SK-N-SH (cell line): ENCODE measurements around the gene ABCD1. TPM values are rescaled to one million over a fixed set of nuclear protein-coding genes. Genes with fewer than 3 reads are reported as not detected.
"Not testable (repeated sequence)": the region's sequence is repeated elsewhere in the genome, so short reads cannot be mapped to it uniquely, and the experiment has no call there.

ENCODE experiments used
- CTCF ChIA-PET: fragments of 300-600, 350-600 bp; formaldehyde crosslinking; extraction: SDS; loops from one replicate; lab custom pipeline; 2021; lab: Yijun Ruan, JAX
- POLR2A ChIA-PET: fragments of 350-600 bp; sonication (Branson Sonifier 250); formaldehyde crosslinking; extraction: SDS; loops from one replicate; lab custom pipeline; 2020; ENCODE audit warnings: antibody characterized with exemption, inconsistent platforms; lab: Yijun Ruan, JAX
- DNase-seq: peaks from one replicate; pipeline ENCODE4 v3.0.0; 2012
- H2AFZ ChIP-seq: fragments of 200-600 bp; sonication (generic); 2 replicates; pipeline ENCODE4 v1.8.1; 2016; ENCODE audit warnings: antibody characterized with exemption, mild to moderate bottlenecking, low read depth
- H3F3A ChIP-seq: fragments of 200-600 bp; sonication (generic); replicated peaks from 2 replicates; pipeline ENCODE3; 2016; ENCODE audit warnings: antibody characterized with exemption, mild to moderate bottlenecking; ENCODE audit not compliant: insufficient read depth
- H3K27ac ChIP-seq, 2 experiments: fragments of 200-500 bp in 1 of 2; fragments of 200-600 bp in 1 of 2; sonication (Bioruptor generic) in 1 of 2; sonication (generic), shearing (Covaris generic) in 1 of 2; 2 replicates each; pipeline versions ENCODE4 v1.5.1 to v1.6.1; 2014 to 2016; ENCODE audit warnings: low read depth in 2 of 2, inconsistent platforms in 1 of 2, low read length in 1 of 2, mild to moderate bottlenecking in 1 of 2, mixed read lengths in 1 of 2
- H3K27me3 ChIP-seq: fragments of 200-600 bp; sonication (generic), shearing (Covaris generic); 2 replicates; pipeline ENCODE4 v1.6.1; 2016; ENCODE audit warnings: mixed run types; ENCODE audit not compliant: insufficient read depth
- H3K36me3 ChIP-seq, 2 experiments: fragments of 200-500 bp in 1 of 2; fragments of 200-600 bp in 1 of 2; sonication (Bioruptor generic) in 1 of 2; sonication (generic) in 1 of 2; replicated peaks in 1 of 2; 2 replicates each; pipeline versions ENCODE3 to v1.5.1; 2014 to 2016; ENCODE audit warnings: low read length in 1 of 2, mild to moderate bottlenecking in 1 of 2; ENCODE audit not compliant: insufficient read depth in 2 of 2, control insufficient read depth in 1 of 2
- H3K4me1 ChIP-seq, 2 experiments: fragments of 200-500 bp in 1 of 2; fragments of 200-600 bp in 1 of 2; sonication (Bioruptor generic) in 1 of 2; sonication (generic), shearing (Covaris generic) in 1 of 2; 2 replicates each; pipeline versions ENCODE4 v1.5.1 to v1.6.1; 2014 to 2016; ENCODE audit warnings: low read depth in 1 of 2, low read length in 1 of 2, mixed run types in 1 of 2; ENCODE audit not compliant: insufficient read depth in 2 of 2, control insufficient read depth in 1 of 2
- H3K4me2 ChIP-seq: fragments of 200-600 bp; sonication (generic), shearing (Covaris generic); 2 replicates; pipeline ENCODE4 v1.6.1; 2017; ENCODE audit warnings: mixed run types
- H3K4me3 ChIP-seq, 2 experiments: fragments of 200-500 bp in 1 of 2; fragments of 200-600 bp in 1 of 2; sonication (Bioruptor generic) in 1 of 2; sonication (generic), shearing (Covaris generic) in 1 of 2; 2 replicates each; pipeline versions ENCODE4 v1.5.1 to v1.8.1; 2014 to 2016; ENCODE audit warnings: low read depth in 2 of 2, inconsistent platforms in 1 of 2, low read length in 1 of 2, mild to moderate bottlenecking in 1 of 2, mixed read lengths in 1 of 2, moderate library complexity in 1 of 2
- H3K79me2 ChIP-seq: fragments of 200-600 bp; sonication (generic); 2 replicates; pipeline ENCODE4 v1.8.1; 2017; ENCODE audit warnings: mild to moderate bottlenecking; ENCODE audit not compliant: insufficient read depth
- H3K9ac ChIP-seq: fragments of 200-600 bp; sonication (generic); 2 replicates; pipeline ENCODE4 v1.6.1; 2017; ENCODE audit warnings: mixed run types
- H3K9me2 ChIP-seq: fragments of 200-600 bp; sonication (generic); 2 replicates; pipeline ENCODE4 v1.6.1; 2017; ENCODE audit warnings: mixed run types
- H3K9me3 ChIP-seq: fragments of 200-600 bp; sonication (generic); 2 replicates; pipeline ENCODE4 v1.6.1; 2017; ENCODE audit warnings: mixed run types, mild to moderate bottlenecking, moderate library complexity
- H4K20me1 ChIP-seq: fragments of 200-600 bp; sonication (generic); 2 replicates; pipeline ENCODE4 v1.6.1; 2017; ENCODE audit warnings: mild to moderate bottlenecking, mixed run types; ENCODE audit not compliant: insufficient read depth
- CHD2 ChIP-seq: fragments of 150-350 bp; IDR thresholded peaks from 2 replicates; pipeline ENCODE4 v1.6.1; 2018; ENCODE audit warnings: low read length; ENCODE audit not compliant: partially characterized antibody
- CTCF ChIP-seq: fragments of 200-600 bp; sonication (generic); IDR thresholded peaks from 2 replicates; pipeline ENCODE4 v1.6.1; 2017; ENCODE audit warnings: antibody characterized with exemption, mild to moderate bottlenecking, moderate library complexity
- ELF1 ChIP-seq: IDR thresholded peaks from 2 replicates; pipeline ENCODE4 v1.4.0; 2012
- EP300 ChIP-seq, 2 experiments: IDR thresholded peaks; 2 replicates each; pipeline versions ENCODE4 v1.4.0 to v1.6.1; 2012; ENCODE audit warnings: borderline replicate concordance in 1 of 2, low read depth in 1 of 2, low read length in 1 of 2
- EZH2phosphoT487 ChIP-seq: fragments of 200-600 bp; sonication (generic); IDR thresholded peaks from 2 replicates; pipeline ENCODE4 v1.6.1; 2017; ENCODE audit warnings: low read depth, mixed run types, mild to moderate bottlenecking, antibody characterized with exemption, moderate library complexity, borderline replicate concordance
- FOXM1 ChIP-seq: IDR thresholded peaks from 2 replicates; pipeline ENCODE4 v1.4.0; 2012; ENCODE audit warnings: low read depth, mild to moderate bottlenecking
- GATA2 ChIP-seq: sonication (generic); formaldehyde crosslinking; IDR thresholded peaks from 2 replicates; pipeline ENCODE4 v1.5.0; 2020; ENCODE audit warnings: mild to moderate bottlenecking, missing genetic modification reagents
- MXI1 ChIP-seq: IDR thresholded peaks from 2 replicates; pipeline ENCODE4 v1.6.1; 2012; ENCODE audit warnings: mild to moderate bottlenecking, low read depth, low read length, improper control_type of control experiment
- NRF1 ChIP-seq: IDR thresholded peaks from 2 replicates; pipeline ENCODE4 v1.6.1; 2012; ENCODE audit warnings: low read depth, mild to moderate bottlenecking, low read length
- PBX3 ChIP-seq: IDR thresholded peaks from 2 replicates; pipeline ENCODE4; 2012
- POLR2AphosphoS5 ChIP-seq: IDR thresholded peaks from 2 replicates; pipeline ENCODE4 v1.6.1; 2012; ENCODE audit warnings: low read depth, low read length
- RCOR1 ChIP-seq: fragments of 150-350 bp; IDR thresholded peaks from 2 replicates; pipeline ENCODE4 v1.6.1; 2017; ENCODE audit warnings: antibody characterized with exemption, low read length
- SMC3 ChIP-seq: IDR thresholded peaks from 2 replicates; pipeline ENCODE4 v1.6.1; 2012; ENCODE audit warnings: low read depth, low read length, improper control_type of control experiment
- WGBS: methylation state at CpG from one replicate; pipeline ENCODE4 v1.1.6; 2017; ENCODE audit warnings: low lambda C conversion rate; 5-methylcytosine and 5-hydroxymethylcytosine counted together
- polyA plus RNA-seq, 3 experiments: library from polyadenylated mRNA; depleted of rRNA; stranded (reverse); fragments of >200 nt; gene quantifications; 2 replicates each; pipeline ENCODE4 v1.2.3, GENCODE V29; 2012

The ABCD1 gene
- polyA plus RNA-seq, 1 of the 3 experiments (the other 2 are of a cell fraction), result 7.9 TPM

- H3K4me3 ChIP-seq, POLR2A ChIA-PET, DNase-seq, H3K27ac ChIP-seq, H3K9ac ChIP-seq, H3K9me3 ChIP-seq, H3K4me1 ChIP-seq, H3K4me2 ChIP-seq, H3F3A ChIP-seq, H3K79me2 ChIP-seq, H3K9me2 ChIP-seq, H2AFZ ChIP-seq: not testable (repeated sequence)
- Histone ChIP-seq H3K36me3 (peaks cover 3 to 12% of the 10 kb centered on the region in 2 experiments), H3K27me3 (peaks cover 25% of the 10 kb centered on the region; the same call in 1 of the 2 replicates)
- CTCF ChIA-PET, result interaction anchor here (0.7 to 2.2 kb wide), 2 partner anchors 9 to 96 kb away, joined by 3 to 9 read pairs; no protein-coding TSS in a partner anchor
- 53% methylated on average over 11 of the region's 18 CpGs for WGBS
- peak; percentile 29; the same call in 1 of the 2 replicates for TF ChIP-seq CTCF
- TF ChIP-seq, all 33 proteins: peak for 1; not testable (repeated sequence) for 32
- H4K20me1 ChIP-seq, result not testable (repeated sequence)
Measured at GRCh38 chrX:153705403-153706060, 19.1 kb upstream of the ABCD1 start.

GRCh38 chrX:153706799-153707198 is 17.9 kb upstream of the ABCD1 start:
- no peaks in the 10 kb centered on the region for H3F3A ChIP-seq
- H3K36me3 ChIP-seq, result peaks cover 3 to 12% of the 10 kb centered on the region in 2 experiments
- peaks cover 0 to 6% of the 10 kb centered on the region in 2 experiments; a peak in 1 of 4 replicates for H3K4me1 ChIP-seq
- TF ChIP-seq GATA2 (CRISPR knock-in tag) (no peak), ELF1 (no peak), CHD2 (no peak), POLR2AphosphoS5 (no peak), PBX3 (no peak), NRF1 (no peak), EZH2phosphoT487 (no peak), RCOR1 (no peak), FOXM1 (no peak), EP300 (IDR thresholded peaks at IDR 0.05; ENCODE audit: borderline replicate concordance in 1 of 2, low read depth in 1 of 2, low read length in 1 of 2) (no peak), MXI1 (no peak), SMC3 (no peak)
- H3K9me2 ChIP-seq, result no peaks in the 10 kb centered on the region
- ChIA-PET POLR2A (interaction anchor here (1.3 kb wide), 1 partner anchor 14 kb away, joined by 3 read pairs; no protein-coding TSS in a partner anchor), CTCF (interaction anchor here (1.9 to 3.0 kb wide), 5 partner anchors 12 to 167 kb away, joined by 5 to 26 read pairs (median 9); no protein-coding TSS in a partner anchor)
- no peak for DNase-seq
- no peaks in the 10 kb centered on the region for H3K9me3 ChIP-seq
- no peak overlapping the region for H3K4me3 ChIP-seq
- peaks cover 6% of the 10 kb centered on the region; the same call in 1 of the 2 replicates for H3K79me2 ChIP-seq
- peaks cover 24% of the 10 kb centered on the region; the same call in 1 of the 2 replicates for H3K27me3 ChIP-seq
- no peak overlapping the region for H2AFZ ChIP-seq
- H4K20me1 ChIP-seq, result 0 out of 2 replicates have a peak, but pooled peaks cover 9% of the 10 kb centered on the region
- H3K27ac ChIP-seq, result no peak overlapping the region
- H3K9ac ChIP-seq, result no peak overlapping the region
- no peak overlapping the region for H3K4me2 ChIP-seq
- 44% methylated on average over 9 of the region's 9 CpGs for WGBS
